GM12873 (cell line): ENCODE results near the gene DUSP10.

ENCODE experiments used
- TF ChIP-seq, protein P1 (sequence below): IDR thresholded peaks from 2 replicates; pipeline ENCODE4 v1.5.1; 2012; ENCODE audit warnings: low read depth, mild to moderate bottlenecking, moderate library complexity, low read length, control low read depth; ENCODE audit not compliant: insufficient read depth; ENCODE audit errors: missing control alignments

The DUSP10 gene

DNA sequence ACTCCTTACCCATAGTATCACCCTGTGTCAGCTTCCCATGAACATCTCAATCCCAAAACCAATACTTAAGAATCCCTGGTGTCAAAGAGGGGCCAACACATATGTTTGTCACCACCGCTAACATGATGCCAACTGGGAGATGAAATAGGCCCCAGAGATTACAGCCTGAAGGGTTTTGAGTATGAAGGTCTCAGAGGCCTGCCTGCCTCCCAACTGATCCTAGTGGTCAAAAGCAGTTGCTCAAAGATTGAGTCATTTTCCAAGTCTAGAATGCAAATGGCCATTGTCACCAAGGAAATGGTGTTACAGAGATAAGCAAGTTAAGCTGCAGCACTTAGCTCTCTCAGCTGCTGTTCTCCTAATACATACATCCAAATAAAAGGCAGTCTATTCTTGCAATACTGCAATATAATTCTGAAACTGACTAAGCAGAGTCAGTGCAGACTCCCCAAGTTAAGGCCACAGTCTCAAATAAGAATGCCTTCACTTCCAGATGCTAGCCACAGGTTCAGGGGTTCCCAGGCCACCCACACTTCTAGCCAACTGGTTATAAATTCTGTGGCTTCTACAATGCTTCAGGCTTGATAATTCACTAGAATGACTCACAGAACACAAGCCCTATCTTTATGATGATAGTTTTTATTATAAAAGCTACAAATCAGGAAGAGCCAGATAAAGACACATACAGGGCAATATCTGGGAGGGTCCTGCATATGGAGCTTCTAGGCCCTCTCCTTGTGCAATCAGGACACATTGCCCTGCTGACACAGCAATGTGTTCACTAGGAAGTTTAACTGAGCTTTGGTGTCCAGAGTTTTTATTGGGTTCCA, 18.7 kb downstream of the DUSP10 start:
- TF ChIP-seq, protein P1, sequence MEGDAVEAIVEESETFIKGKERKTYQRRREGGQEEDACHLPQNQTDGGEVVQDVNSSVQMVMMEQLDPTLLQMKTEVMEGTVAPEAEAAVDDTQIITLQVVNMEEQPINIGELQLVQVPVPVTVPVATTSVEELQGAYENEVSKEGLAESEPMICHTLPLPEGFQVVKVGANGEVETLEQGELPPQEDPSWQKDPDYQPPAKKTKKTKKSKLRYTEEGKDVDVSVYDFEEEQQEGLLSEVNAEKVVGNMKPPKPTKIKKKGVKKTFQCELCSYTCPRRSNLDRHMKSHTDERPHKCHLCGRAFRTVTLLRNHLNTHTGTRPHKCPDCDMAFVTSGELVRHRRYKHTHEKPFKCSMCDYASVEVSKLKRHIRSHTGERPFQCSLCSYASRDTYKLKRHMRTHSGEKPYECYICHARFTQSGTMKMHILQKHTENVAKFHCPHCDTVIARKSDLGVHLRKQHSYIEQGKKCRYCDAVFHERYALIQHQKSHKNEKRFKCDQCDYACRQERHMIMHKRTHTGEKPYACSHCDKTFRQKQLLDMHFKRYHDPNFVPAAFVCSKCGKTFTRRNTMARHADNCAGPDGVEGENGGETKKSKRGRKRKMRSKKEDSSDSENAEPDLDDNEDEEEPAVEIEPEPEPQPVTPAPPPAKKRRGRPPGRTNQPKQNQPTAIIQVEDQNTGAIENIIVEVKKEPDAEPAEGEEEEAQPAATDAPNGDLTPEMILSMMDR = no peak

- TF ChIP-seq, protein P1 = no peak
These were observed 19.5 kb downstream of the DUSP10 start for GRCh38 chr1:221722254-221723017.

DNA sequence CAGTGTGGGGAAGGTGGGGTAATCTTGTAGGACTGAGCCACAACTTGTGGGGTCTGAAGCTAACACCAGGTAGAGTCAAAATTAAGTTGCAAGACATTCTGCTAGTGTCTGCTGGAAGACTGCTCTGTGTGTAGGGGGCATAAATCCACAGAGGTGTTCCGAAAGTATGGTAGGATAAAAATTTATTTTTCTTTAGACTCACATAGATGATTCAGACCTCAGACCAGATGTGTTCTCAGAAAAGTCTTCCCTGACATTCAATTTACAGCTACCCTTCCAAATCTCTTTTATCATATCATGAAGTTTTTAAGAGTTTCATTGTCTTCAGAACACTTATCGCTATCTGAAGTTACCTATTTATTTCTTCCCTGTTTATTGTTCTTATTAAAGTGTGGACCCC, 21.3 kb downstream of the DUSP10 start:
- TF ChIP-seq, protein P1 = no peak

- TF ChIP-seq, protein P1 = no peak
These were observed 21.9 kb downstream of the DUSP10 start for GRCh38 chr1:221719987-221720386.

GRCh38 chr1:221719278-221719597, 22.7 kb downstream of the DUSP10 start:
- TF ChIP-seq, protein P1 = no peak

- TF ChIP-seq, protein P1 = no peak
These were observed 23.3 kb downstream of the DUSP10 start for GRCh38 chr1:221718381-221719277.

GRCh38 chr1:221717485-221717853, 24.4 kb downstream of the DUSP10 start:
- TF ChIP-seq, protein P1 = no peak
